ENCODE results near the gene EPB41L5. TPM values are rescaled to one million over a fixed set of nuclear protein-coding genes. Genes with fewer than 3 reads are reported as not detected.

Gene EPB41L5
- total RNA-seq, 1 experiment from 2014 or later, result 34.9 TPM

- TF ChIP-seq, protein P1, sequence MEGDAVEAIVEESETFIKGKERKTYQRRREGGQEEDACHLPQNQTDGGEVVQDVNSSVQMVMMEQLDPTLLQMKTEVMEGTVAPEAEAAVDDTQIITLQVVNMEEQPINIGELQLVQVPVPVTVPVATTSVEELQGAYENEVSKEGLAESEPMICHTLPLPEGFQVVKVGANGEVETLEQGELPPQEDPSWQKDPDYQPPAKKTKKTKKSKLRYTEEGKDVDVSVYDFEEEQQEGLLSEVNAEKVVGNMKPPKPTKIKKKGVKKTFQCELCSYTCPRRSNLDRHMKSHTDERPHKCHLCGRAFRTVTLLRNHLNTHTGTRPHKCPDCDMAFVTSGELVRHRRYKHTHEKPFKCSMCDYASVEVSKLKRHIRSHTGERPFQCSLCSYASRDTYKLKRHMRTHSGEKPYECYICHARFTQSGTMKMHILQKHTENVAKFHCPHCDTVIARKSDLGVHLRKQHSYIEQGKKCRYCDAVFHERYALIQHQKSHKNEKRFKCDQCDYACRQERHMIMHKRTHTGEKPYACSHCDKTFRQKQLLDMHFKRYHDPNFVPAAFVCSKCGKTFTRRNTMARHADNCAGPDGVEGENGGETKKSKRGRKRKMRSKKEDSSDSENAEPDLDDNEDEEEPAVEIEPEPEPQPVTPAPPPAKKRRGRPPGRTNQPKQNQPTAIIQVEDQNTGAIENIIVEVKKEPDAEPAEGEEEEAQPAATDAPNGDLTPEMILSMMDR (IDR thresholded peaks at IDR 0.05), result no peak
- no peak for TF ChIP-seq MXD4 (CRISPR knock-in tag; IDR thresholded peaks at IDR 0.05; ENCODE audit: borderline replicate concordance)
- TF ChIP-seq, protein P2, sequence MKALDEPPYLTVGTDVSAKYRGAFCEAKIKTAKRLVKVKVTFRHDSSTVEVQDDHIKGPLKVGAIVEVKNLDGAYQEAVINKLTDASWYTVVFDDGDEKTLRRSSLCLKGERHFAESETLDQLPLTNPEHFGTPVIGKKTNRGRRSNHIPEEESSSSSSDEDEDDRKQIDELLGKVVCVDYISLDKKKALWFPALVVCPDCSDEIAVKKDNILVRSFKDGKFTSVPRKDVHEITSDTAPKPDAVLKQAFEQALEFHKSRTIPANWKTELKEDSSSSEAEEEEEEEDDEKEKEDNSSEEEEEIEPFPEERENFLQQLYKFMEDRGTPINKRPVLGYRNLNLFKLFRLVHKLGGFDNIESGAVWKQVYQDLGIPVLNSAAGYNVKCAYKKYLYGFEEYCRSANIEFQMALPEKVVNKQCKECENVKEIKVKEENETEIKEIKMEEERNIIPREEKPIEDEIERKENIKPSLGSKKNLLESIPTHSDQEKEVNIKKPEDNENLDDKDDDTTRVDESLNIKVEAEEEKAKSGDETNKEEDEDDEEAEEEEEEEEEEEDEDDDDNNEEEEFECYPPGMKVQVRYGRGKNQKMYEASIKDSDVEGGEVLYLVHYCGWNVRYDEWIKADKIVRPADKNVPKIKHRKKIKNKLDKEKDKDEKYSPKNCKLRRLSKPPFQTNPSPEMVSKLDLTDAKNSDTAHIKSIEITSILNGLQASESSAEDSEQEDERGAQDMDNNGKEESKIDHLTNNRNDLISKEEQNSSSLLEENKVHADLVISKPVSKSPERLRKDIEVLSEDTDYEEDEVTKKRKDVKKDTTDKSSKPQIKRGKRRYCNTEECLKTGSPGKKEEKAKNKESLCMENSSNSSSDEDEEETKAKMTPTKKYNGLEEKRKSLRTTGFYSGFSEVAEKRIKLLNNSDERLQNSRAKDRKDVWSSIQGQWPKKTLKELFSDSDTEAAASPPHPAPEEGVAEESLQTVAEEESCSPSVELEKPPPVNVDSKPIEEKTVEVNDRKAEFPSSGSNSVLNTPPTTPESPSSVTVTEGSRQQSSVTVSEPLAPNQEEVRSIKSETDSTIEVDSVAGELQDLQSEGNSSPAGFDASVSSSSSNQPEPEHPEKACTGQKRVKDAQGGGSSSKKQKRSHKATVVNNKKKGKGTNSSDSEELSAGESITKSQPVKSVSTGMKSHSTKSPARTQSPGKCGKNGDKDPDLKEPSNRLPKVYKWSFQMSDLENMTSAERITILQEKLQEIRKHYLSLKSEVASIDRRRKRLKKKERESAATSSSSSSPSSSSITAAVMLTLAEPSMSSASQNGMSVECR (CRISPR knock-in tag; IDR thresholded peaks at IDR 0.05; ENCODE audit: borderline replicate concordance), result peak; percentile 88; the same call in 1 of the 2 replicates
- peak; percentile 78; the same call in 1 of the 2 replicates for TF ChIP-seq MYBL2 (CRISPR knock-in tag; IDR thresholded peaks at IDR 0.05)
- no peak for TF ChIP-seq RELA (CRISPR knock-in tag; IDR thresholded peaks at IDR 0.05; ENCODE audit: borderline replicate concordance)
- peak; percentile 83 for TF ChIP-seq MAX (CRISPR knock-in tag; IDR thresholded peaks at IDR 0.05)
- TF ChIP-seq PRDM15 (CRISPR knock-in tag; IDR thresholded peaks at IDR 0.05), result no peak
- TF ChIP-seq ZNF423 (CRISPR knock-in tag; IDR thresholded peaks at IDR 0.05), result no peak
- no peak for TF ChIP-seq ZNF396 (CRISPR knock-in tag; IDR thresholded peaks at IDR 0.05; ENCODE audit: borderline replicate concordance)
- TF ChIP-seq, protein P3, sequence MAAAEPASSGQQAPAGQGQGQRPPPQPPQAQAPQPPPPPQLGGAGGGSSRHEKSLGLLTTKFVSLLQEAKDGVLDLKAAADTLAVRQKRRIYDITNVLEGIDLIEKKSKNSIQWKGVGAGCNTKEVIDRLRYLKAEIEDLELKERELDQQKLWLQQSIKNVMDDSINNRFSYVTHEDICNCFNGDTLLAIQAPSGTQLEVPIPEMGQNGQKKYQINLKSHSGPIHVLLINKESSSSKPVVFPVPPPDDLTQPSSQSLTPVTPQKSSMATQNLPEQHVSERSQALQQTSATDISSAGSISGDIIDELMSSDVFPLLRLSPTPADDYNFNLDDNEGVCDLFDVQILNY (CRISPR knock-in tag; IDR thresholded peaks at IDR 0.05), result 0 out of 2 replicates have a peak, but pooled peaks have one; percentile 31
- peak; percentile 66; the same call in 1 of the 2 replicates for TF ChIP-seq GABPB1 (CRISPR knock-in tag; IDR thresholded peaks at IDR 0.05)
- no peak for TF ChIP-seq ZMAT4 (CRISPR knock-in tag; IDR thresholded peaks at IDR 0.05)
- TF ChIP-seq ZNF219 (CRISPR knock-in tag; IDR thresholded peaks at IDR 0.05; ENCODE audit: borderline replicate concordance), result no peak
- TF ChIP-seq ATF2 (CRISPR knock-in tag; IDR thresholded peaks at IDR 0.05; ENCODE audit: borderline replicate concordance, low read depth), result no peak
- TF ChIP-seq, protein P4, sequence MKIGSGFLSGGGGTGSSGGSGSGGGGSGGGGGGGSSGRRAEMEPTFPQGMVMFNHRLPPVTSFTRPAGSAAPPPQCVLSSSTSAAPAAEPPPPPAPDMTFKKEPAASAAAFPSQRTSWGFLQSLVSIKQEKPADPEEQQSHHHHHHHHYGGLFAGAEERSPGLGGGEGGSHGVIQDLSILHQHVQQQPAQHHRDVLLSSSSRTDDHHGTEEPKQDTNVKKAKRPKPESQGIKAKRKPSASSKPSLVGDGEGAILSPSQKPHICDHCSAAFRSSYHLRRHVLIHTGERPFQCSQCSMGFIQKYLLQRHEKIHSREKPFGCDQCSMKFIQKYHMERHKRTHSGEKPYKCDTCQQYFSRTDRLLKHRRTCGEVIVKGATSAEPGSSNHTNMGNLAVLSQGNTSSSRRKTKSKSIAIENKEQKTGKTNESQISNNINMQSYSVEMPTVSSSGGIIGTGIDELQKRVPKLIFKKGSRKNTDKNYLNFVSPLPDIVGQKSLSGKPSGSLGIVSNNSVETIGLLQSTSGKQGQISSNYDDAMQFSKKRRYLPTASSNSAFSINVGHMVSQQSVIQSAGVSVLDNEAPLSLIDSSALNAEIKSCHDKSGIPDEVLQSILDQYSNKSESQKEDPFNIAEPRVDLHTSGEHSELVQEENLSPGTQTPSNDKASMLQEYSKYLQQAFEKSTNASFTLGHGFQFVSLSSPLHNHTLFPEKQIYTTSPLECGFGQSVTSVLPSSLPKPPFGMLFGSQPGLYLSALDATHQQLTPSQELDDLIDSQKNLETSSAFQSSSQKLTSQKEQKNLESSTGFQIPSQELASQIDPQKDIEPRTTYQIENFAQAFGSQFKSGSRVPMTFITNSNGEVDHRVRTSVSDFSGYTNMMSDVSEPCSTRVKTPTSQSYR (CRISPR knock-in tag; IDR thresholded peaks at IDR 0.05), result no peak
- no peak for TF ChIP-seq CREB1 (CRISPR knock-in tag; IDR thresholded peaks at IDR 0.05)
- TF ChIP-seq FOXJ3 (CRISPR knock-in tag; IDR thresholded peaks at IDR 0.05; ENCODE audit: borderline replicate concordance), result no peak
- TF ChIP-seq ZNF671 (CRISPR knock-in tag; IDR thresholded peaks at IDR 0.05), result 0 out of 2 replicates have a peak, but pooled peaks have one; percentile 21
- TF ChIP-seq NFE2L1 (CRISPR knock-in tag; IDR thresholded peaks at IDR 0.05), result peak; percentile 38; the same call in 1 of the 2 replicates
Observed at GRCh38 chr2:120012771-120013596, at the start of gene EPB41L5 (continued).
